ENCODE results near the gene TTC6.

Gene TTC6

GRCh38 chr14:37625597-37626595 lies 30.5 kb downstream of the TTC6 start:
- DNase-seq: no peak

GRCh38 chr14:37637341-37637740 lies 41.9 kb downstream of the TTC6 start:
- DNase-seq: no peak

GRCh38 chr14:37638599-37638998 lies 43.2 kb downstream of the TTC6 start:
- no peak for DNase-seq

- DNase-seq: no peak
Measured at GRCh38 chr14:37641117-37641516, 45.7 kb downstream of the TTC6 start.

- no peak for DNase-seq
Measured at GRCh38 chr14:37642125-37642524, 46.7 kb downstream of the TTC6 start.

- DNase-seq: no peak
Measured at GRCh38 chr14:37643701-37644100, 48.3 kb downstream of the TTC6 start.
